ENCODE data around the gene CDKN3.
A peak's percentile ranks its signal among the peaks of the same experiment; 100 is the strongest.

CDKN3 gene

DNA sequence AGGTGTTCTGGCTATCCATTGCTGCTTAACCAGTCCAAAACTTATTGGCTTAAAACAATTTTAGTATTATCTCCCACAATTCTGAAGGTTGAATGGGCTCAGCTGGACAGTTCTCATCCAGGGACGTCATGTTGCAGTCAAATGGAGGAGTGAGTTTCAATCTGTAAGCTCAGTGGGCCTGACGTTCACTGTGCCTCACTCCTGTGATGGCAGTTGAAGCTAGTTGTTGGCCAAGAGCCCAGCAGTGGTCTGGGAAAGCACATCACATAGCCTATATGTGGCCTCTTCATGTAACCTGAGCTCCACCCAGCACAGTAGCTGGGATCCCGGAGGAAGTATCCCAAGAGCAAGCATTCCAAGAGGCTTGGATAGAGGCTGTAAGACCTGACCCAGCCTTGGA, 40.6 kb upstream of the CDKN3 start:
- CTCF ChIA-PET = interaction anchor here (1.3 to 2.3 kb wide), 2 partner anchors 8 to 11 kb away, joined by 7 to 10 read pairs; no protein-coding TSS in a partner anchor
- POLR2A ChIA-PET = no interaction called here
- no peak for DNase-seq (ENCODE audit: low read depth, low spot score)
- TF ChIP-seq, protein P1, sequence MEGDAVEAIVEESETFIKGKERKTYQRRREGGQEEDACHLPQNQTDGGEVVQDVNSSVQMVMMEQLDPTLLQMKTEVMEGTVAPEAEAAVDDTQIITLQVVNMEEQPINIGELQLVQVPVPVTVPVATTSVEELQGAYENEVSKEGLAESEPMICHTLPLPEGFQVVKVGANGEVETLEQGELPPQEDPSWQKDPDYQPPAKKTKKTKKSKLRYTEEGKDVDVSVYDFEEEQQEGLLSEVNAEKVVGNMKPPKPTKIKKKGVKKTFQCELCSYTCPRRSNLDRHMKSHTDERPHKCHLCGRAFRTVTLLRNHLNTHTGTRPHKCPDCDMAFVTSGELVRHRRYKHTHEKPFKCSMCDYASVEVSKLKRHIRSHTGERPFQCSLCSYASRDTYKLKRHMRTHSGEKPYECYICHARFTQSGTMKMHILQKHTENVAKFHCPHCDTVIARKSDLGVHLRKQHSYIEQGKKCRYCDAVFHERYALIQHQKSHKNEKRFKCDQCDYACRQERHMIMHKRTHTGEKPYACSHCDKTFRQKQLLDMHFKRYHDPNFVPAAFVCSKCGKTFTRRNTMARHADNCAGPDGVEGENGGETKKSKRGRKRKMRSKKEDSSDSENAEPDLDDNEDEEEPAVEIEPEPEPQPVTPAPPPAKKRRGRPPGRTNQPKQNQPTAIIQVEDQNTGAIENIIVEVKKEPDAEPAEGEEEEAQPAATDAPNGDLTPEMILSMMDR (IDR thresholded peaks at IDR 0.05; ENCODE audit: insufficient read depth, low read length, missing control alignments) = no peak
- H3K4me3 ChIP-seq (ENCODE audit: low read depth, low read length) = no peak overlapping the region

DNA sequence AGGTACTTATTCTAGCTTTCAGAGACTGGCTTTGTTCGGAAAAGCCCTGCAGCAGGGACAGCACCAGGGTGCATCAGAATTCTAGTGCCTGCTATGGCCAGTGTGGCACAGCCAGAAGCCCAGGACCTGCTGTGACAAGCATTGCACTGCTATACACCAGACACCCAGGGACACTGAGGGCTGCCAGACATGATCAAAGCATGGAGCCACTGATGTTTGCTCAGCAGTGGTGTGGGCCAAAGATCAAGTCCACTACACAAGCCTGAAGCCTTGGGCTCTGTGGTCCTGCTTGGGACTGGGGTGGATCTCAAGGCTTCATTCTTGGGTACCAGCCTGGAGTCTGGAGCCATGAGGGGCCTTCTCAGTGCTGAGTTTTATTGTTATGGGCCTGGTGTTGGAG, 36.1 kb upstream of the CDKN3 start:
- ChIA-PET CTCF (interaction anchor here (3.0 kb wide), 1 partner anchor 12 kb away, joined by 17 read pairs; no protein-coding TSS in a partner anchor), POLR2A (no interaction called here)
- H3K4me3 ChIP-seq (ENCODE audit: low read depth, low read length) = no peak overlapping the region
- TF ChIP-seq, protein P1 (IDR thresholded peaks at IDR 0.05; ENCODE audit: insufficient read depth, low read length, missing control alignments) = no peak
- DNase-seq (ENCODE audit: low read depth, low spot score) = no peak

DNA sequence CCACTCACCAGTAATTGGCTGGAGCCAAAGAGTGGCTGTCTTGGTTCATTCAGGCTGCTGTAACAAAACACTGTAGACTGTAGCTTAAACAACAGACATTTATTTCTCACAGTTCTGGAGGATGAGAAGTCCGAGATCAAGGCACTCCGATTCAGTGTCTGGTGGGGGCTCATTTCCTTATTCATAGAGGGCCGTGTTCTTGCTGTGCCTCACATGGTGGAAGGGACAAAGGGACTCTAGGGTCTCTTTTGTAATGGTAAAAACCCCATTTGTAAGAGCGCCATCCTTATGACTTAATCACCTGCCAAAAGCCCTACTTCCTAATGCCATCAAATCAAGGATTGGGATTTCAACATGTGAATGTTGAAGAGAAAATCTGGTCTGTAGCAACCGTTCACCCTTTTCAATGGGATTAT, 34.7 kb upstream of the CDKN3 start:
- no peak for DNase-seq (ENCODE audit: low read depth, low spot score)
- TF ChIP-seq, protein P1 (IDR thresholded peaks at IDR 0.05; ENCODE audit: insufficient read depth, low read length, missing control alignments) = no peak
- CTCF ChIA-PET = interaction anchor here (1.1 to 3.2 kb wide), 2 partner anchors 13 to 413 kb away, joined by 3 to 25 read pairs; no protein-coding TSS in a partner anchor
- no peak overlapping the region for H3K4me3 ChIP-seq (ENCODE audit: low read depth, low read length)
- POLR2A ChIA-PET = no interaction called here

DNA sequence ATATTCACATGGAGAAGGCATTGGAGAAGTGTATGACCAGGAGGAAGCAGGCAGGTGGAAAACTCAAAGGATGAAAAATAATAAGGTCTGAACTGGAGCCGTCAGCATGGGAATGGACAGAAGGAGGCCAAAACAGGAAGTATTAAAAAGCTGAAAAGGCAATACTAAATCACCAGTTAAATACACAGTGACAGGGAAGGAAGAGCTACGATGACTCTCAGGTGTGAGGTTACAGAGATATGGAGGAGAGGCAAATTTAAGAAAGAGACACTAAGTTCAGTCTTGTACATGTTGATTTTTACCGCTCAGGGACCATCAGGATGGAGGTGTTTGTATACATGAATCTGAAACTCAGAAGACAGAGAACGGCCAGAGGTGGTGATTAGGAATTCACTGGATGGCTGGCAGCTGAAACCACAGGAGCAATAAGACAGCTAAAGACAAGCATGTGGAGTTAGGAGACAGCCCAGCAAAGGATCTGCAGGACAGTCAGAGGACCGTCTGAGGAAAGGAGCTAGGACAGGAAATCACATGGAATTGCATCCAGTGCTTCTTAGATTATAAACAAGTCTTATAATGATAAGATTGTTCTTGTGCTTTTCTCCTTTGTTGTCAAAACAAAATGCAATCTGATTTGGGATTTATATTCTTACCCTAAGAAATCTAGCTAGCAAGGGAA, 33.9 kb upstream of the CDKN3 start:
- no peak overlapping the region for H3K4me3 ChIP-seq (ENCODE audit: low read depth, low read length)
- POLR2A ChIA-PET = no interaction called here
- CTCF ChIA-PET = interaction anchor here (0.5 to 3.2 kb wide), 6 partner anchors 14 to 1067 kb away, joined by 3 to 25 read pairs (median 4); no protein-coding TSS in a partner anchor
- TF ChIP-seq, protein P1 (IDR thresholded peaks at IDR 0.05; ENCODE audit: insufficient read depth, low read length, missing control alignments) = no peak
- DNase-seq (ENCODE audit: low read depth, low spot score) = no peak

DNA sequence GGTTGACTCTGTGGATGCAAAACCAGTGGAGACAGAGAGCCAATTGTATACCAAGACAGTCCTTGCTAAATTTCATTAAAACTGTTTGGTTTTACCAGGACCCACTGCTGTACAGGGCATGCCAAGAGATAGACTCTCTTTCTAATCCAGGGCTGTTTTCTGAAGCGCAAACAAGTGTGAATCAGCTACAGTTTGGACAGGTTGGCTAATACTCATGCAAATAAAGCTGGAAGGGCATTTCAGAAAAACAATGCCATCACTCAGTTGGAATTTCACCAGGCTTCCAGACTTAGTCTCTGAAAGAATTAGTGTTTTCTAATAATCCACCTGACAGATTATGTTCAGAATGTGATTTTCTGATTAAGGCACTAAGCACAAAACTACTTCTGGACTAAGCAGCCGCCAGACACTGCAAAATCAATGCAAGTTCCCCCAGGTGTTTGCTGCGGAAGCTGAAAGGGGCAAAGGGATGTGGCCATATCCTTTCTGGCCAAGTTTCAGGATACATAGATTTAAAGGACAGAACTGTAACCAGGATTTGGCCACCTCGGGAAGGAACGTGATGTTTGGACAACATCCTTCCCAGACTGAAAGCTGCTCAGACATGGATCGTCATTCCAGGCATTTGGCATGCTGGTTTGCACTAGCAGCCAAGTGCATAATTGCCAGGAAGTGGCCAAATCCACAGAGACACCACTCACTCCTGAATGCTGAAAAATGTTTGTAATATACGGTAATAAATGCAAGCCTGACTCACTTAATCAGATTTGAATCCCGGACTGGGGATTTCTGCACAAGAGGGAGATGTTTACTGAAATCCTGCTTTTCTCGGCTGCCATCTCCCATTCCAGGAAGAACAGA, 32.0 kb upstream of the CDKN3 start:
- TF ChIP-seq, protein P1 (IDR thresholded peaks at IDR 0.05; ENCODE audit: insufficient read depth, low read length, missing control alignments) = no peak
- peak; percentile 53 for DNase-seq (ENCODE audit: low read depth, low spot score)
- ChIA-PET CTCF (interaction anchor here (0.8 to 3.5 kb wide), 4 partner anchors 11 to 16 kb away, joined by 3 to 28 read pairs (median 15); no protein-coding TSS in a partner anchor), POLR2A (no interaction called here)
- H3K4me3 ChIP-seq (ENCODE audit: low read depth, low read length) = no peak overlapping the region; the same call in 1 of the 2 replicates

Measured in AG04449 (cell line).